Osteoblast (primary cell): ENCODE results near the gene PWWP2B. TPM values are rescaled to one million over a fixed set of nuclear protein-coding genes. Genes with fewer than 3 reads are reported as not detected.
A peak's percentile ranks its signal among the peaks of the same experiment; 100 is the strongest.
"Not testable (repeated sequence)": the region's sequence is repeated elsewhere in the genome, so short reads cannot be mapped to it uniquely, and the experiment has no call there.

Experiments used
- DNase-seq: peaks from one replicate; pipeline ENCODE4 v3.0.0; 2011; ENCODE audit warnings: low spot score, mixed read lengths; ENCODE audit not compliant: insufficient read length; ENCODE audit errors: missing footprints
- H2AFZ ChIP-seq: 2 replicates; pipeline ENCODE4 v1.6.0; 2011; ENCODE audit warnings: mild to moderate bottlenecking, low read length
- H3K27ac ChIP-seq: 2 replicates; pipeline ENCODE4 v1.5.1; 2011; ENCODE audit warnings: mild to moderate bottlenecking, low read depth, low read length, moderate library complexity
- H3K27me3 ChIP-seq: 2 replicates; pipeline ENCODE4 v1.6.0; 2012; ENCODE audit warnings: mild to moderate bottlenecking, control low read depth, inconsistent platforms, low read length, moderate library complexity; ENCODE audit not compliant: insufficient read depth
- H3K36me3 ChIP-seq: 2 replicates; pipeline ENCODE4 v1.5.1; 2011; ENCODE audit warnings: mild to moderate bottlenecking, low read length, control low read depth, moderate library complexity; ENCODE audit not compliant: insufficient read depth
- H3K4me1 ChIP-seq: 2 replicates; pipeline ENCODE4 v1.5.1; 2011; ENCODE audit warnings: mild to moderate bottlenecking, low read length, control low read depth, moderate library complexity; ENCODE audit not compliant: insufficient read depth
- H3K4me2 ChIP-seq: 2 replicates; pipeline ENCODE4 v1.6.0; 2011; ENCODE audit warnings: mild to moderate bottlenecking, low read length; ENCODE audit not compliant: insufficient read depth
- H3K4me3 ChIP-seq: fragments of 200-600 bp; sonication (generic); 3 replicates; pipeline ENCODE4 v1.5.1; 2012; ENCODE audit warnings: mild to moderate bottlenecking, low read length, inconsistent platforms; ENCODE audit not compliant: insufficient read depth
- H3K79me2 ChIP-seq: 2 replicates; pipeline ENCODE4 v1.6.0; 2012; ENCODE audit warnings: mild to moderate bottlenecking, low read length, control low read depth, inconsistent platforms; ENCODE audit not compliant: insufficient read depth
- H3K9me3 ChIP-seq: 2 replicates; pipeline ENCODE4 v1.5.1; 2011; ENCODE audit warnings: low read depth, low read length, control low read depth
- H4K20me1 ChIP-seq: 2 replicates; pipeline ENCODE4 v1.6.0; 2012; ENCODE audit warnings: mild to moderate bottlenecking, low read length, control low read depth; ENCODE audit not compliant: insufficient read depth
- CTCF ChIP-seq: IDR thresholded peaks from 2 replicates; pipeline ENCODE4 v1.5.1; 2011; ENCODE audit warnings: mild to moderate bottlenecking, low read depth, low read length, moderate library complexity; ENCODE audit errors: extremely low read depth
- total RNA-seq: library from RNA; depleted of rRNA; stranded (reverse); fragments of >200 nt; gene quantifications from 2 replicates; pipeline ENCODE4 v1.2.3, GENCODE V29; 2012

PWWP2B gene
- total RNA-seq, 1 donor, result 18.5 TPM

GRCh38 chr10:132350391-132350790 is 46.6 kb upstream of the PWWP2B start:
- no peak overlapping the region for H3K4me3 ChIP-seq
- no peaks in the 10 kb centered on the region for H3K4me1 ChIP-seq
- no peak overlapping the region for H3K4me2 ChIP-seq
- no peaks in the 10 kb centered on the region for H3K27me3 ChIP-seq
- H2AFZ ChIP-seq, result no peak overlapping the region
- peaks cover 10% of the 10 kb centered on the region for H4K20me1 ChIP-seq
- peaks cover 4% of the 10 kb centered on the region for H3K36me3 ChIP-seq
- H3K9me3 ChIP-seq, result no peaks in the 10 kb centered on the region
- TF ChIP-seq CTCF, result no peak
- DNase-seq, result peak; percentile 76
- H3K79me2 ChIP-seq, result no peaks in the 10 kb centered on the region
- no peak overlapping the region for H3K27ac ChIP-seq

- no peaks in the 10 kb centered on the region for H3K36me3 ChIP-seq
- no peaks in the 10 kb centered on the region for H3K9me3 ChIP-seq
- H3K79me2 ChIP-seq, result no peaks in the 10 kb centered on the region
- no peak for TF ChIP-seq CTCF
- no peak overlapping the region for H2AFZ ChIP-seq
- no peak overlapping the region for H3K27ac ChIP-seq
- no peaks in the 10 kb centered on the region for H3K4me1 ChIP-seq
- no peaks in the 10 kb centered on the region for H3K27me3 ChIP-seq
- H3K4me2 ChIP-seq, result no peak overlapping the region
- peaks cover 10% of the 10 kb centered on the region for H4K20me1 ChIP-seq
- DNase-seq, result peak; percentile 58
- no peak overlapping the region for H3K4me3 ChIP-seq
These were observed 46.1 kb upstream of the PWWP2B start for GRCh38 chr10:132350946-132351345.

GRCh38 chr10:132351611-132352010 is 45.4 kb upstream of the PWWP2B start:
- H3K4me3 ChIP-seq, result no peak overlapping the region
- no peak for TF ChIP-seq CTCF
- no peaks in the 10 kb centered on the region for H3K9me3 ChIP-seq
- H3K36me3 ChIP-seq, result no peaks in the 10 kb centered on the region
- no peak overlapping the region for H3K27ac ChIP-seq
- H2AFZ ChIP-seq, result no peak overlapping the region
- peak; percentile 21 for DNase-seq
- H3K4me1 ChIP-seq, result no peaks in the 10 kb centered on the region
- H3K27me3 ChIP-seq, result no peaks in the 10 kb centered on the region
- no peaks in the 10 kb centered on the region for H3K79me2 ChIP-seq
- H4K20me1 ChIP-seq, result peaks cover 10% of the 10 kb centered on the region
- H3K4me2 ChIP-seq, result no peak overlapping the region

GRCh38 chr10:132352462-132353308 is 44.3 kb upstream of the PWWP2B start:
- not testable (repeated sequence) for H3K4me2 ChIP-seq

More at GRCh38 chr10:132352462-132353308, 44.3 kb upstream of the PWWP2B start:
- not testable (repeated sequence) for H2AFZ ChIP-seq, H3K36me3 ChIP-seq, H3K9me3 ChIP-seq, H3K4me3 ChIP-seq, H3K27me3 ChIP-seq, H3K4me1 ChIP-seq, H3K27ac ChIP-seq, H3K79me2 ChIP-seq
- peaks cover 10% of the 10 kb centered on the region for H4K20me1 ChIP-seq
- DNase-seq, result peak; percentile 98
- peak; percentile 67 for TF ChIP-seq CTCF
